Fibroblast of the conjunctiva (primary cell): ENCODE measurements around the gene GAPT.

ENCODE experiments used
- DNase-seq: peaks from one replicate; pipeline ENCODE4 v3.0.0-alpha.2; 2010; ENCODE audit warnings: low read depth

Gene GAPT

GRCh38 chr5:58491216-58491892, at the start of gene GAPT:
GAPT (plus strand) TSS chr5:58491435; CDS start chr5:58494537, 3,102 bp downstream.
- no peak for DNase-seq

- no peak for DNase-seq
Observed at GRCh38 chr5:58444805-58445204, 46.4 kb upstream of the GAPT start.

- no peak for DNase-seq
Observed at GRCh38 chr5:58446024-58446423, 45.2 kb upstream of the GAPT start.

- no peak for DNase-seq
Observed at GRCh38 chr5:58447226-58447625, 44.0 kb upstream of the GAPT start.

GRCh38 chr5:58450018-58450417, 41.2 kb upstream of the GAPT start:
- DNase-seq: no peak

- no peak for DNase-seq
Observed at GRCh38 chr5:58450811-58451629, 40.2 kb upstream of the GAPT start.

GRCh38 chr5:58451732-58452565, 39.3 kb upstream of the GAPT start:
- no peak for DNase-seq

GRCh38 chr5:58452566-58453258, 38.5 kb upstream of the GAPT start:
- no peak for DNase-seq

GRCh38 chr5:58453306-58453705, 37.9 kb upstream of the GAPT start:
- no peak for DNase-seq

- DNase-seq: no peak
Observed at GRCh38 chr5:58454025-58454424, 37.2 kb upstream of the GAPT start.

GRCh38 chr5:58455066-58455465, 36.2 kb upstream of the GAPT start:
- DNase-seq: no peak

GRCh38 chr5:58455480-58455879, 35.8 kb upstream of the GAPT start:
- DNase-seq: no peak

- no peak for DNase-seq
Observed at GRCh38 chr5:58456026-58456425, 35.2 kb upstream of the GAPT start.

GRCh38 chr5:58456486-58456885, 34.7 kb upstream of the GAPT start:
- no peak for DNase-seq

- DNase-seq: no peak
Observed at GRCh38 chr5:58457050-58457449, 34.2 kb upstream of the GAPT start.

GRCh38 chr5:58458141-58458742, 33.0 kb upstream of the GAPT start:
- no peak for DNase-seq

GRCh38 chr5:58458743-58459145, 32.5 kb upstream of the GAPT start:
- DNase-seq: no peak

GRCh38 chr5:58459146-58460001, 31.9 kb upstream of the GAPT start:
- DNase-seq: no peak

- DNase-seq: peak; percentile 84
Observed at GRCh38 chr5:58460002-58460731, 31.1 kb upstream of the GAPT start, which contains the start of gene PLK2. PLK2 (minus strand) TSS chr5:58460086; CDS start chr5:58459959, 127 bp downstream.
